HepG2 (cell line): ENCODE results near the gene TBL3. TPM values are rescaled to one million over a fixed set of nuclear protein-coding genes. Genes with fewer than 3 reads are reported as not detected.

Experiments
- ASH2L ChIP-seq: fragments of 300-600, 200-600 bp; sonication (generic); IDR thresholded peaks from 2 replicates; pipeline ENCODE4 v1.7.0; 2017; ENCODE audit warnings: low read depth, mild to moderate bottlenecking, moderate library complexity, mixed read lengths, low read length; ENCODE audit not compliant: insufficient read length
- CEBPZ ChIP-seq: IDR thresholded peaks from 2 replicates; pipeline ENCODE4 v1.6.1; 2012; ENCODE audit warnings: low read length, improper control_type of control experiment
- ETS1 ChIP-seq: sonication (generic); formaldehyde crosslinking; IDR thresholded peaks from 2 replicates; pipeline ENCODE4 v1.4.0; 2020; ENCODE audit warnings: missing genetic modification reagents
- HMGXB3 ChIP-seq: sonication (generic); formaldehyde crosslinking; IDR thresholded peaks from 2 replicates; pipeline ENCODE4 v1.4.0; 2020; ENCODE audit warnings: missing genetic modification reagents, borderline replicate concordance
- MXD4 ChIP-seq: IDR thresholded peaks from 2 replicates; pipeline ENCODE4 v1.6.1; 2016; ENCODE audit warnings: mild to moderate bottlenecking, missing biosample characterization, missing genetic modification reagents
- NR2F6 ChIP-seq, 2 experiments: IDR thresholded peaks; 2 replicates each; pipeline ENCODE4 v1.6.1; 2016; ENCODE audit warnings: antibody characterized with exemption in 1 of 2, mild to moderate bottlenecking in 1 of 2
- RAD21 ChIP-seq: fragments of 450-650 bp; formaldehyde crosslinking; IDR thresholded peaks from 2 replicates; pipeline ENCODE4 v1.5.0; 2020; ENCODE audit warnings: mild to moderate bottlenecking
- REXO4 ChIP-seq: sonication (generic); formaldehyde crosslinking; IDR thresholded peaks from 2 replicates; pipeline ENCODE4 v1.8.0; 2022; ENCODE audit warnings: missing genetic modification reagents, mild to moderate bottlenecking, borderline replicate concordance
- SUZ12 ChIP-seq: fragments of 150-350 bp; IDR thresholded peaks from 2 replicates; pipeline ENCODE4 v1.6.1; 2014; ENCODE audit warnings: low read depth, low read length
- TSC22D2 ChIP-seq: sonication (generic); formaldehyde crosslinking; IDR thresholded peaks from 2 replicates; pipeline ENCODE4 v1.5.1; 2020; ENCODE audit warnings: missing genetic modification reagents, mild to moderate bottlenecking, borderline replicate concordance
- ZMYM3 ChIP-seq: sonication (generic); formaldehyde crosslinking; IDR thresholded peaks from 2 replicates; pipeline ENCODE4 v1.5.1; 2020; ENCODE audit warnings: mild to moderate bottlenecking, missing genetic modification reagents
- ZNF282 ChIP-seq: fragments of 450-650 bp; IDR thresholded peaks from 2 replicates; pipeline ENCODE4 v1.6.1; 2018; ENCODE audit not compliant: partially characterized antibody
- ZNF350 ChIP-seq: sonication (generic); formaldehyde crosslinking; IDR thresholded peaks from 2 replicates; pipeline ENCODE4 v1.4.0; 2020; ENCODE audit warnings: mild to moderate bottlenecking, low read depth, missing genetic modification reagents, borderline replicate concordance
- ZNF530 ChIP-seq: sonication (generic); formaldehyde crosslinking; IDR thresholded peaks from 2 replicates; pipeline ENCODE4 v1.5.0; 2020; ENCODE audit warnings: low read depth, mild to moderate bottlenecking, missing genetic modification reagents
- ZNF556 ChIP-seq: sonication (generic); formaldehyde crosslinking; IDR thresholded peaks from 2 replicates; pipeline ENCODE4 v1.4.0; 2020; ENCODE audit warnings: mild to moderate bottlenecking, missing genetic modification reagents, borderline replicate concordance
- ZNF570 ChIP-seq: sonication (generic); formaldehyde crosslinking; IDR thresholded peaks from 2 replicates; pipeline ENCODE4 v1.4.0; 2020; ENCODE audit warnings: mild to moderate bottlenecking, missing genetic modification reagents, borderline replicate concordance
- ZNF746 ChIP-seq: sonication (generic); formaldehyde crosslinking; IDR thresholded peaks from 2 replicates; pipeline ENCODE4 v1.8.0; 2022; ENCODE audit warnings: mild to moderate bottlenecking, missing genetic modification reagents
- ZNF75D ChIP-seq: sonication (generic); formaldehyde crosslinking; IDR thresholded peaks from 2 replicates; pipeline ENCODE4 v1.8.1; 2023; ENCODE audit warnings: missing genetic modification reagents, mild to moderate bottlenecking, borderline replicate concordance
- ZNF878 ChIP-seq: sonication (generic); formaldehyde crosslinking; IDR thresholded peaks from 2 replicates; pipeline ENCODE4 v1.8.1; 2023; ENCODE audit warnings: mild to moderate bottlenecking, missing genetic modification reagents, moderate library complexity
- ZSCAN9 ChIP-seq: IDR thresholded peaks from 2 replicates; pipeline ENCODE4 v1.6.1; 2016; ENCODE audit warnings: borderline replicate concordance
- polyA plus RNA-seq, 8 experiments: library from polyadenylated mRNA; depleted of rRNA in 3 of 8; stranded (reverse) in 7 of 8; unstranded in 1 of 8; fragments of >200 nt; fragmentation: Illumina TruSeq in 4 of 8; extraction: Trizol in 4 of 8; gene quantifications; 2 replicates each; pipeline versions ENCODE4 v1.2.1 to v1.2.3, GENCODE V29; 2011 to 2016; ENCODE audit warnings: low read depth in 4 of 8, missing spikeins in 1 of 8, mixed read lengths in 1 of 8; ENCODE audit not compliant: insufficient read depth in 1 of 8
- total RNA-seq, 5 experiments: library from RNA; depleted of rRNA; stranded (reverse); fragments of >200 nt; fragmentation: Illumina TruSeq; extraction: Trizol; gene quantifications; 2 replicates each; pipeline ENCODE4 v1.2.3, GENCODE V29; 2016; ENCODE audit warnings: low read depth in 1 of 5

The TBL3 gene
- total and polyA plus RNA-seq, 2 of the 13 experiments (the other 11 are each of a cell fraction or from before 2014, with no cell fraction given): 16.8 to 38.0 TPM

- TF ChIP-seq REXO4 (CRISPR knock-in tag) (no peak), HMGXB3 (CRISPR knock-in tag) (no peak), ZNF746 (CRISPR knock-in tag) (0 out of 2 replicates have a peak, but pooled peaks have one; percentile 31), ZSCAN9 (no peak), SUZ12 (no peak), ZNF282 (no peak), TSC22D2 (CRISPR knock-in tag) (peak; percentile 48; the same call in 1 of the 2 replicates), CEBPZ (no peak), ZMYM3 (CRISPR knock-in tag) (peak; percentile 31; the same call in 1 of the 2 replicates), ZNF556 (CRISPR knock-in tag) (no peak), MXD4 (CRISPR knock-in tag) (peak; percentile 37; the same call in 1 of the 2 replicates), ZNF530 (CRISPR knock-in tag) (no peak), ZNF570 (CRISPR knock-in tag) (no peak), NR2F6 (IDR thresholded peaks at IDR 0.05) (no peak), NR2F6 (CRISPR knock-in tag; IDR thresholded peaks at IDR 0.05) (peak; percentile 43; the same call in 1 of the 2 replicates), ASH2L (no peak), ZNF350 (no peak), ZNF878 (CRISPR knock-in tag) (no peak), ETS1 (CRISPR knock-in tag) (no peak), RAD21 (CRISPR knock-in tag) (0 out of 2 replicates have a peak, but pooled peaks have one; percentile 18), ZNF75D (CRISPR knock-in tag) (no peak)
Observed at GRCh38 chr16:2027024-2028010, 55.5 kb downstream of the TBL3 start (continued).
